ENCODE measurements around the gene CANT1.

DNA sequence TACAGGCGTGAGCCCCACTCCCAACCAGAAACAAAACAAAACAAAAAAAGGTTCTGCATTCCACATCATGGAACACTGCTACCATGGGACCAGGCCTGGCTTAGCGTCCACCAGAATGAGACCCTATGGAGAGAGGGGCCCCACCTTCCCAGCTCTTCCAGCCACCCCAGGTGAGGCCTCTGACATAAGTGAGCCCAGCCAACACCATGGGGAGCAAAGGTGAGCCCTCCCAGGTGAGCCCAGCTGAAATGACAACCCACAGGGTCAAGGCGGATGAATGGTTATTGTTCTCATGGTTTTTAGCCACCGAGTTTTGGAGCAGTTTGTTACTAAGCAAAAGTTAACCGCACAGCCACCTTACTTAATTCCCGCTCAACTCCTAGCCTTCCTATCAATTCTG, 46.2 kb downstream of the CANT1 start:
- TF ChIP-seq, protein P1, sequence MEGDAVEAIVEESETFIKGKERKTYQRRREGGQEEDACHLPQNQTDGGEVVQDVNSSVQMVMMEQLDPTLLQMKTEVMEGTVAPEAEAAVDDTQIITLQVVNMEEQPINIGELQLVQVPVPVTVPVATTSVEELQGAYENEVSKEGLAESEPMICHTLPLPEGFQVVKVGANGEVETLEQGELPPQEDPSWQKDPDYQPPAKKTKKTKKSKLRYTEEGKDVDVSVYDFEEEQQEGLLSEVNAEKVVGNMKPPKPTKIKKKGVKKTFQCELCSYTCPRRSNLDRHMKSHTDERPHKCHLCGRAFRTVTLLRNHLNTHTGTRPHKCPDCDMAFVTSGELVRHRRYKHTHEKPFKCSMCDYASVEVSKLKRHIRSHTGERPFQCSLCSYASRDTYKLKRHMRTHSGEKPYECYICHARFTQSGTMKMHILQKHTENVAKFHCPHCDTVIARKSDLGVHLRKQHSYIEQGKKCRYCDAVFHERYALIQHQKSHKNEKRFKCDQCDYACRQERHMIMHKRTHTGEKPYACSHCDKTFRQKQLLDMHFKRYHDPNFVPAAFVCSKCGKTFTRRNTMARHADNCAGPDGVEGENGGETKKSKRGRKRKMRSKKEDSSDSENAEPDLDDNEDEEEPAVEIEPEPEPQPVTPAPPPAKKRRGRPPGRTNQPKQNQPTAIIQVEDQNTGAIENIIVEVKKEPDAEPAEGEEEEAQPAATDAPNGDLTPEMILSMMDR (IDR thresholded peaks at IDR 0.05) = no peak
- TF ChIP-seq POLR2A (IDR thresholded peaks at IDR 0.05) (no peak), POLR2AphosphoS5 (IDR thresholded peaks at IDR 0.05) (no peak), EP300 (IDR thresholded peaks at IDR 0.05) (no peak)

Measured in stomach (tissue), 4 donors.